NCI-H345 treated with DMSO at 0.1 percent for 48 hours (cell line): ENCODE results near the gene HEATR5B.
"Not testable (repeated sequence)": the region's sequence is repeated elsewhere in the genome, so short reads cannot be mapped to it uniquely, and the experiment has no call there.

Experiments used
- DNase-seq: peaks from one replicate; lab custom pipeline; 2025; ENCODE audit not compliant: unreplicated experiment; lab: John Stamatoyannopoulos, UW

HEATR5B gene

DNA sequence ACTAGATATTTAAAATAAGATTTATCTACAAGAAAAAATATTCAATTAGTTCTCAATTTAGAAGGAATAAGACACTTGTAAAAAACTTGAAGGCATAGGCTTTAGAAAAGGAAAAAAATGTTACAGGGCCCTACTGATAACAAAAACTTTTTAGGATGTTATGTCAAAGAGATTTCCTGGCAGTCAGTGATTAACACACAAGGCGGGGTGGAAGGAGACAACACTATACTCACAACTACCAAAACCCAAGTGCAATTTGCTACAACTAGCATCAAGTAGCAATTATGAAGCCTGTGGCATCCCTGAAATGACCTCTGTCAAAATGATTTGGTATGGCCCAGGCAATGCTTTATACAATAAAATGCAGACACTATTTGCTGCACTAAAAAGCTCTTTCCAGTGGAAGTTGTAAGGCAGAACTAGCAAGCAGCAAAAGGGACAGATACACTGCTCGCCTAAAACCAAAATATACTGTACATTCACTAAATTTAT, 133.1 kb downstream of the HEATR5B start:
- no peak for DNase-seq

DNA sequence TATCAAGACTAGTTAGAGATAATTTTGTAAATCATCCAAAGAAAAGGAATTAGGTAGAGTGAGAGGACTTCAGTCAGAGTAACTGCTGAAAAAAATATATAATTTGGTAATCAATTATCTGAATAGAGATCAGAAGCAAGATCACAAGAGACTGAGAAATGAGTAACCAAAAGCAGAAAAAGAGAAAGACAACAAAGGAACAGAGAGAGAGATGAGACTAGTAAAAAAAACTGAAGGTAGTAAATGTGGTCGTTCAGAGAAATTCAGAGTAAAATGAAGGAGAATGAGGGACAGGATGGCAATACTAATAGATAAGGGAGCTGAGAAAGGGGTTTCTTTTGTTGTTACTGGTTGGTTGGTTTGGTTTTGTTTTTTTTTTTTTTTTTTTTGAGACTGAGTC, 134.3 kb downstream of the HEATR5B start:
- DNase-seq: no peak

DNA sequence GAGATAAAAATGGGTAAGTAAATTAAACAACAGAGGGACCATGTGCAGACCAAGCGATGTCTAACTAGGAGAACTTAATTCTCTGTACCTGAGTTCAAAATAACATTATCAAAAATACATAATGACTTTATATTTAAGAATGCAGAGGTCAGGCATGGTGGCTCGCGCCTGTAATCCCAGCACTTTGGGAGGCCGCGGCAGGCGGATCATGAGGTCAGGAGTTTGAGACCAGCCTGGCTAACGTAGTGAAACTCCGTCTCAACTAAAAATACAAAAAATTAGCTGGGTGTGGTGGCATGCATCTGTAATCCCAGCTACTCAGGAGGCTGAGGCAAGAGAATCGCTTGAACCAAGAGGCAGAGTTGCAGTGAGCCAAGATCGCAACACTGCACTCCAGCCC, 138.9 kb downstream of the HEATR5B start:
- not testable (repeated sequence) for DNase-seq

DNA sequence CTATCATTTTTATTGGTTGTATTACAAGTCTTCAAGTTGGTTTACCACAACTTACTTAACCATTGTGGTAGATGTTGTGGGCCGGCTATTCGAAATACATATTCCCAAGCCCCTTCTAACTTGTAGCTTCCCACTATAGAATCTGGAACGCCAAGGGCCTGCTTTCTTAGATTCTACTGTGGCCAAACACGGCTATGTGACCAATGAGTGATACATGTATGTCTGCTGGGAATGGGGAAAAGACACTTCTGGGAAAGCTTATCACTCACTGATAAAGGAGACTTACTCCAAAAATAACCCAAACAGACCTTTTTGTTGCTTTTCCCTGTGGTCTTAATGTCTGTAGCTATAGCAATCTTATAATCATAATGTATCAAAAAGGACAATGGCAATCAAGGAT, 142.3 kb downstream of the HEATR5B start:
- DNase-seq: no peak

DNA sequence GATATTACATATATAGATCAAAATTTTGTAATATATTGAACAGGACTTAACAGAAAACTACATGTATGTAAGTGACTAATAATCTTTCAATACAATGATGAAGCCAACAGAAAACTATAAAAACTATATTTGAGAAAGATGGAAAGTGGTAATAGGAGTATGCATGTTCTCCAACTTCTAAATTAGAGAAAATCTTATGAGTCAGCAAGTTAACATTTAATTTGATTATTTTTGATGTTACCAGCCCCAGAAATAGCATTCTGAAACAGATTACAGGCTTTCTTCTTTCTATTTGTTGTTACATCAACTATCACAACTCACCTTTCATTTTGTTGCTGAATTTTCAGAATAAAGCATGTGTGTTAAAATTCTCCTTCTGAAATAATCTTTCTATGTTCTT, 147.6 kb downstream of the HEATR5B start:
- DNase-seq: not testable (repeated sequence)

DNA sequence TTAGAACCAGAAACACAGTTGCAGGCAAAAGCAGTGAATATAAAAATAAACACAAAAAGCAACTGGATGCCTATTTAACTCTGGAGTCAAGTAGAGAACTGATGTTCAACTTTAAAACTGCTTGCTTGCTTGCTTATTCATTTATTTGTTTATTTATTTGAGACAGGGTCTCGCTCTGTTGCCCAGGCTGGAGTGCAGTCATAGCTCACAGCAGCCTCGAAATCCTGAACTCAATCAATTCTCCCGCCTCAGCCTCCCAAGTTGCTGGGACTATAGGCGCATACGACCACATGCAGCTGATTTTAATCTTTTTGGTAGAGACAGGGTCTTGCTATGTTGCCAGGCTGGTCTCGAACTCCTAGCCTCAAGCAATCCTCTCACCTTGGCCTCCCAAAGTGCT, 152.5 kb downstream of the HEATR5B start:
- not testable (repeated sequence) for DNase-seq
